ENCODE data around the gene LBR.
A peak's percentile ranks its signal among the peaks of the same experiment; 100 is the strongest.

The LBR gene

GRCh38 chr1:225462714-225463574 is 35.1 kb upstream of the LBR start:
- DNase-seq: no peak

GRCh38 chr1:225462429-225462713 is 34.5 kb upstream of the LBR start:
- DNase-seq: no peak

GRCh38 chr1:225461533-225462428 is 33.9 kb upstream of the LBR start:
- no peak for DNase-seq

GRCh38 chr1:225460737-225461532 is 33.1 kb upstream of the LBR start:
- peak; percentile 58 for DNase-seq

DNA sequence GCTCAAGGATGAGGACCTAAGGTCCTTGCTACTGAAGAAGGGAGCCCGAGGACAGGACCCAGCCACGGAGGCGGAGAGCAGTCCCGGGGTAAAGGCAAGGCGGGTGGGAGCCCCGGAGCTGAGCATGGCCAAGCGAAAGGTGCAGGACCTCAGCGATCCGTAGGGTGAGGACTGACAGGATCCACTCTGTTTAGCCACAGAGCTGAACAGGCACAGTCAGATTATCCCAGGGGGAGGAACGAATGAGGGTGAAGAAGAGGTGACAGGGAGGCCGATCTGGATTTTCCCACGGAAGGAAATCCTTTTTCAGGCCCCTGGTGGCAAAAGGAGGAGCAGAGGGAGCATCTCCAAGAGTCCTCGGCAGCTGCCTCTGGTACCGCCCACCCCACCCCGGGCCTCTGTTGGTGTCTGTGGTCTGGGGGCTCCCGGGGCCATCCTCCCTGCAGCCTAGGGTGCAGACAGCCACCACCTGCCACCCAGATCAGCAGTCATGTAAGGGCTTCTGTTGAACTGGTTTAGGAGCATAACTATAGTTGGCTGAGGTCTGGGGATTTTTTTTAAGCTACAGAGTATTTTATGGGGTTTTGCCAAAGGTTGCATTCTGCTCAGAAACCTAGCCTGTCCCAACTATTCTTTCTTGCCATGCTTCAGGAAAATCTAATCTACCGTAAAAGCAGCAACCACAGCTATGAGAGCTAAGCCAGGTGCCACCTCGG is 32.3 kb upstream of the LBR start:
- no peak for DNase-seq

- peak; percentile 89 for DNase-seq
Measured at GRCh38 chr1:225458222-225458631, 30.4 kb upstream of the LBR start.

DNA sequence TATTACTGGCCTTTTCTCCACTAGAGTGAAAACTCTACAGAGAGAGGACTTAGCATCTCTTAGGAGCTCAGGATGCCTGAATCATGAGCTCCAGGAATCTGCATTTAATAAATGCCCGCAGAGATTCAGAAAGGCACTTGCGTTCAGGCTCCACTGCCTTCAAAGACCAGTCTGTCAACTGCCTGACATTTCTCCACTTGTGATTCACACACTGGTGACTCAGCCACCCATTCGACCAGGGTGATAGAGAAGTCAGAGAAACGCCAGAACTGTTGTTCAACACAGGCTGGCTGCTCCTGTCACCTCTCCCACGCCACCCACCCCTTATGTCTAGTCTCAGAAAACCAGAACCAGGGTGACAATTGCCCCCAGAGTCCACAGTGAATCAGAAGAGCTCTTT is 26.9 kb upstream of the LBR start:
- peak; percentile 98 for DNase-seq

- DNase-seq: peak; percentile 39
Measured at GRCh38 chr1:225453797-225454648, 26.2 kb upstream of the LBR start.

DNA sequence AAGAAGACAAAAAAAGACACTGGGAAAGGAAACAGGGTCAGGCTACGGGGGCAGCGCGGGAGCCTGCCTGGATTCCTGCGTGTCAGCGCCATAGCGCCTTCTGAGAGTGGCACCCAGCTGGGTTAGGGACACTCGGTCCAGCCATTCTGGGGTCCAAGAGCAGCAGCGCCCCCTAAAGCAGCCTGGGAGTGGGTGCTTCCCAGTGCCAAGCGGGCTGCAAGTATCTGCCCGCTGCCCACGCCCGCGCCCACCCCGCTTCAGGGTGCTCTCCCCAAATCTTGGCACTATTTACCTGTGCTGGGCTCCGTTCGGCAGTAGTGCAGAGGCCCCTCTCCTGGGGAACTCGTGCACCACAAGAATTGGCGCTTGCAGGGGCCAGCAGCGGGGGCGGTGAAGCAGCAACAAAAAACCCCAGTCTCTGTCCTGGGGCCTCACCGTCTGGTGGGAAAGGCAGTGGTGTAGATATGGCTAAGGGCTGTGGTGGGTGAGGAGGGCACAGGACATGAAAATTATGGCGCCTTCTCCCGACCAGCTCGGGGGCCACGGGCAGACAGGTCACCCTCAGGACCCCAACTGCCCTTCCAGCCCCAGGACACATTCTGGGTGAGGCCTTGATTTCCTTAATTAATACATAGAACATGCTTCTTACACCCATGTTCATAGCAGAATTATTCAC is 24.1 kb upstream of the LBR start:
- no peak for DNase-seq

- no peak for DNase-seq
Measured at GRCh38 chr1:225451340-225451739, 23.5 kb upstream of the LBR start.

DNA sequence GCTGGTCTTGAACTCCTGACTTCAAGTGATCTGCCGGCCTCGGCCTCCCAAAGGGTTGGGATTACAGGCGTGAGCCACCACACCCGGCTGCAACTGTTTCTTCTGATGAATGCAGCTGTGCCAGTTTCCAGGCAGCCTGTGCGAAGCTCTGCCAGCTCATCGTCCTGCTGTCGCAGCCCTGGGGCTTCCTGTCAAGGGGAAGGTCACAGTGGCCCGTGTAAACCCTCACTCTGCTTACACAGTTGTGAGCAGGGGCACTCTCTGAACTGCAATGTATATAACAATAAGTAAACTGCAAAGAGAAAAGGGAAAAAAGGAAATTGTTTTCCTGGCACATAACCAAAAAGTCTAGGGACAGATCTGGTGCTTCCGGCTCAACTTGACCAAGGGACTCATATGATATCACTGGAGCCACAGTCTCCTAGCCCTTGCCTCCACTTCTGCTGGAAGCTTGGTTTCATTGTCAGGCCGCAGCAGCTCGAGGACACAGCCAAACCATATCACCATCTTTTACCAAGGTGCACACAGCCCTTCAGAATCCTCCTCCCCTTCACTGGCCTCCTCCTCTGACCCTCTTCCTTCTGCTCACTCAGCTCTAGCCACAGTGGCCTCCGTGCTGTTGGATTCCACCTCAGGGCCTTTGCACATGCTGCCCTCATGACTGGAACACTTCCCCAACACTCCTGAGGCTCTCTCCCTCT is 22.8 kb upstream of the LBR start:
- DNase-seq: peak; percentile 77

DNA sequence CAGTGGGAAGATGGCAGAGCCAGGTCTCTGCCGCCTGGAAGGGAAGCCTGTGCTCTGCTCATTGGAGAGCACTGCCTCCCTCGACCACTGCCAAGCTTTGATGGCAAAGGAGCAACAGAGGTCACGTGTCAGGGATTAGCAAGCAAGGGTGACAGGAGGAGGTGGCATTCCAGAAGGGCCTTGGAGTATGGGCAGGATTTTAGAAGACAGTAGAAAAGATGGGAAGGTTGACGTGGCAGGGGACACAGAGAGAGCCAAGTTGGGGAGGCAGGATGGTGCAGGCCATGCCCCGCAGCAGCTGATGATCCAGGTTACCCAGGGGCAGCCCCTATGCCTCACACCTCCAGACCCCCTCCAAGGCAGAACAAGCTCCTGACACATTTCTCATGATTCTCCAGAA is 21.9 kb upstream of the LBR start:
- no peak for DNase-seq

- DNase-seq: no peak
Measured at GRCh38 chr1:225449261-225449660, 21.4 kb upstream of the LBR start.

GRCh38 chr1:225448146-225448805 is 20.4 kb upstream of the LBR start:
- DNase-seq: no peak

DNA sequence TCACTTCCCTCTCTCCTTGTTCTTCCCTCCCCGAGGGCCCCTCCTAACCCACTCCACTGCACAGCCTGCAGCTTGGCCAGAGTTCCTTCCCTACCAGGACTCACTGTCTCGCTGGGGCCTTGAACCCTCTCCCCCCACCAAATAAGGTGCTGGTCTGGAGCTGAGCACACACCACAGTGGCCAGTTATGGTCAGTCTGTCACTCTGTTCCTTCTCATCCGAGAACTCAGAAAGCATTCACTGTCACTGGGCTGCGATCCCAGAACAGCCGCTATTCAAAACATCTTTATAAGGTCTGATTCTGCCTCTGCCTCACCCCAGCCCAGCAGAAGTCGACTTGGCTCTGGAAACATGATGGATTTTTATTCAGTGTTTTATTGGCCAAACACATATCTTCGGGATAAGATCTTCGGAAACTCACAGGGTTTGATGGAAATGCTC is 19.8 kb upstream of the LBR start:
- peak; percentile 25 for DNase-seq

GRCh38 chr1:225446981-225447615 is 19.3 kb upstream of the LBR start:
- DNase-seq: no peak

DNA sequence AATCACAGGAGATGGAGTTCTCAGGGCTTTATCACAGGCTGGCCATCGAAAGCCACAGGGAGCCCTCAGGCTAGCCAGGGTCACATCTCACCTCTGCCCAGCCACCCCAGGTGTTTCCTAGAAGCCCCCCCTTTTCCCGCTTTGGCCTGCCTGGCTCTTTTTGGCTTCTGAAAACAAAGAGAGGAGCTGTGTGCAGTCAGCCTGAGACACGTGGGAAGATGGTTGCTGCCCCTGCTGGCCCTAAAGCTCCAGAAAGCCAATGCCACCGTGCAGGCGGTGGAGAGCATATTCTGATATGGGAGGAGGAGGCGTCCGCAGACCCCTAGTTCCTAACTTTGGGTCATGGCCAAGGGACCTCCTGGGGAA is 18.7 kb upstream of the LBR start:
- DNase-seq: no peak

- no peak for DNase-seq
Measured at GRCh38 chr1:225445639-225446594, 18.1 kb upstream of the LBR start.

Data from inflammatory macrophage treated with lipopolysaccharide for 4 hours (primary cell).